BLaER1 (cell line): ENCODE data around the gene HTR3B.
"Not testable (repeated sequence)": the region's sequence is repeated elsewhere in the genome, so short reads cannot be mapped to it uniquely, and the experiment has no call there.

Source experiments
- H3K27ac ChIP-seq: shearing (Covaris generic); formaldehyde crosslinking; 2 replicates; pipeline ENCODE4 v1.8.1; 2022
- H3K27me3 ChIP-seq: shearing (Covaris generic); formaldehyde crosslinking; 2 replicates; pipeline ENCODE4 v1.8.1; 2022
- H3K36me3 ChIP-seq: shearing (Covaris generic); formaldehyde crosslinking; 2 replicates; pipeline ENCODE4 v1.8.1; 2022
- H3K4me1 ChIP-seq: shearing (Covaris generic); formaldehyde crosslinking; 2 replicates; pipeline ENCODE4 v1.8.1; 2022
- H3K4me2 ChIP-seq: shearing (Covaris generic); formaldehyde crosslinking; 2 replicates; pipeline ENCODE4 v1.8.1; 2022
- H3K4me3 ChIP-seq: shearing (Covaris generic); formaldehyde crosslinking; 2 replicates; pipeline ENCODE4 v1.8.1; 2022
- H3K9ac ChIP-seq: shearing (Covaris generic); formaldehyde crosslinking; 2 replicates; pipeline ENCODE4 v1.8.1; 2022
- H3K9me3 ChIP-seq: shearing (Covaris generic); formaldehyde crosslinking; 2 replicates; pipeline ENCODE4 v1.8.1; 2022
- H4K20me1 ChIP-seq: shearing (Covaris generic); formaldehyde crosslinking; 2 replicates; pipeline ENCODE4 v1.8.1; 2022
- Cebpa-rat ChIP-seq: shearing (Covaris generic); IDR thresholded peaks from 2 replicates; pipeline ENCODE4 v1.8.1; 2022

The HTR3B gene

DNA sequence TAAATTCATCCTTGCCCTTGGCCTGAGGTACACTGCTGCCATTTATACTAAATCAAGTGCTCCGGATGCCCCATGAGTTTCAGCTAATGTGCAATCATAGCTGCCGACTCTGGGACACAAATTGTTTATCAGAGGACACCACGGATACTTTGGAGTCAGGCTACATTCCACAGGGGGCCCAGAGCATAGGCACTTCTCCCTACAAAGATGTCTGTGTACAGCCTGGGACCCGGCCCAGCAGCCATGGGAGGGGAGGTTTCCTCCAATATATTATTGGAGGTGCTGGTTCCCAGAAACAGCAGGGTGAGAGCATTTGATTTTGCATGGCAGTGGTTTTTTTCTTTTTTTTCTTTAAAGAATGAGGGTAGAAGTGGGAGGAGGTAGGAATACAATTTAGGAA lies 31.3 kb downstream of the HTR3B start:
- H4K20me1 ChIP-seq: no peaks in the 10 kb centered on the region
- H3K27ac ChIP-seq: no peak overlapping the region
- H3K9me3 ChIP-seq: no peaks in the 10 kb centered on the region
- no peaks in the 10 kb centered on the region for H3K4me1 ChIP-seq
- no peaks in the 10 kb centered on the region; the same call in 1 of the 2 replicates for H3K27me3 ChIP-seq
- no peak overlapping the region for H3K9ac ChIP-seq
- no peak for TF ChIP-seq Cebpa-rat
- no peaks in the 10 kb centered on the region for H3K36me3 ChIP-seq
- no peak overlapping the region for H3K4me2 ChIP-seq
- H3K4me3 ChIP-seq: no peak overlapping the region

DNA sequence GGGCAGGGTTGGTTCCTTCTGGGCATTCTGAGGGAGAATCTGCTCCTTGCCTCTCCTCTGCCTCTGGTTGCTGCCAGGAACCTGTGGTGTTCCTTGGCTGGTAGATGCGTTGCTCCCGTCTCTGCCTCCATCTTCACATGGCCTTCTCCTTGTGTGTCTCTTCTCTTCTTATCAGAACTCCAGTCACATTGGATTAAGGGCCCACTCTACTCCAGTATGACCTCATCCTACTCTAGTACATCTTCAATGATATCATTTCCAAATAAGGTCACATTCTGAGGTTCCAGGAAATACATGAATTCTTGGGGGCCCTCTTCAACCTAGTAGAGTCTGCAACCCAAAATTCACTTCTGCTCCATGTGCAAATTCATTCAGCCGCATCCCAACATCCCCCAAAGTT lies 33.3 kb downstream of the HTR3B start:
- Histone ChIP-seq H3K4me2 (no peak overlapping the region), H3K4me3 (no peak overlapping the region), H3K27ac (no peak overlapping the region), H3K9me3 (no peaks in the 10 kb centered on the region), H3K9ac (no peak overlapping the region), H4K20me1 (no peaks in the 10 kb centered on the region), H3K36me3 (no peaks in the 10 kb centered on the region), H3K4me1 (peaks cover 6% of the 10 kb centered on the region), H3K27me3 (no peaks in the 10 kb centered on the region; the same call in 1 of the 2 replicates)
- no peak for TF ChIP-seq Cebpa-rat

DNA sequence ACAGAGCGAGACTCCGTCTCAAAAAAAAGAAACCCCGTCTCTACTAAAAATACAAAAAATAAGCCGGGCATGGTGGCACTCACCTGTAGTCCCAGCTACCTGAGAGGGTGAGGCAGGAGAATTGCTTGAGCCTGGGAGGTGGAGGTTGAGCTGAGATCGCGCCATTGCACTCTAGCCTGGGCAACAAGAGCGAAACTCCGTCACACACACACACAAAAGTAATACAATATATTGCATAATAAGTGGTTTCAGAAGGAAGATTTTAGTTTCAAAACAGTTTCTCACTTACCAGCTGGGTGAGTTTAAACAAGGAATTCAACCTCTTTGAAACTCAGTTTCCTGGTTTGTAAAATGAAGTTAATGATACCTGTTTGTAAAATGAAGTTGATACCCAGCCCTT lies 37.7 kb downstream of the HTR3B start:
- no peak overlapping the region for H3K27ac ChIP-seq
- no peak overlapping the region for H3K4me3 ChIP-seq
- no peak overlapping the region for H3K9ac ChIP-seq
- no peaks in the 10 kb centered on the region for H3K9me3 ChIP-seq
- no peaks in the 10 kb centered on the region; the same call in 1 of the 2 replicates for H3K27me3 ChIP-seq
- peaks cover 6% of the 10 kb centered on the region for H3K4me1 ChIP-seq
- H3K36me3 ChIP-seq: no peaks in the 10 kb centered on the region
- H4K20me1 ChIP-seq: no peaks in the 10 kb centered on the region
- H3K4me2 ChIP-seq: no peak overlapping the region
- TF ChIP-seq Cebpa-rat: no peak

DNA sequence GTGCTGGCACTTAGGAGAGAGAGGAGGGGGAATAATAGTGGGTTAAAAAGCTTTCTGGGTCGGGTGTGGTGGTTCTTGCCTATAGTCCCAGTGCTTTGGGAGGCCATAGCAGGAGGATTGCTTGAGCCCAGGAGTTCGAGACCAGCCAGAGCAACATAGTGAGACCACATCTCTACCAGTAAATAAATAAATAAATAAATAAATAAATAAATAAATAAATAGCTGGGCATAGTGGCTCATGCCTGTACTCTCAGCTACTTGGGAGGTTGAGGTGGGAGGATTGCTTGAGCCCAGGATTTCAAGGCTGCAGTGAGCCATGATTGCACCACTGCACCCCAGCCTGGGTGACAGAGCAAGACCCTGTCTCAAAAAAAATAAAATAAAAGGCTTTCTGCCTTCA lies 41.6 kb downstream of the HTR3B start:
- H3K4me3 ChIP-seq, H4K20me1 ChIP-seq, H3K4me2 ChIP-seq, H3K9ac ChIP-seq, H3K27me3 ChIP-seq, H3K27ac ChIP-seq, H3K9me3 ChIP-seq, H3K36me3 ChIP-seq: not testable (repeated sequence)
- peaks cover 14% of the 10 kb centered on the region for H3K4me1 ChIP-seq

DNA sequence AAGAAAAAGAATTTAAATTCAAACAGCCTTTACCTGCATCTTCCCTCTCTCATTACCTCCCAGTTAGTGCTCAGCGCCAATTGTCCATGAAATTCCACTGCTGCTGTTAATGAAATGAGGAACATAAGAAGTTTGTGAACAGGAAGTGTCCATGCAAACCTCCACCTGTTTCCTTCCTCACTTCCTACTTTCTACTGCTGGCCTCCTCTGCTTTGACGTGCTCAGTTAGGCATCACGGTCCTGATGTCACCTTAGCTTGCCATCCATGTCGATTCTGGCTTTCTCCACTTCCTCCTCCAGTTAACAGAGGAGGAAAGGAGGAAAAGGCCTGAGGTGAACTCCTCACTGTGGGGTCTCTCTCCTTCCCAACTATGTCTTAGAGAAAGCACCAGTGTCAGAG lies 43.4 kb downstream of the HTR3B start:
- H3K36me3 ChIP-seq: no peaks in the 10 kb centered on the region
- H3K27ac ChIP-seq: no peak overlapping the region
- no peaks in the 10 kb centered on the region for H3K9me3 ChIP-seq
- H3K4me3 ChIP-seq: no peak overlapping the region
- H3K4me1 ChIP-seq: peaks cover 8% of the 10 kb centered on the region
- TF ChIP-seq Cebpa-rat: no peak
- H3K27me3 ChIP-seq: no peaks in the 10 kb centered on the region
- H3K9ac ChIP-seq: no peak overlapping the region
- no peaks in the 10 kb centered on the region for H4K20me1 ChIP-seq
- H3K4me2 ChIP-seq: peak overlapping the region; percentile 49

DNA sequence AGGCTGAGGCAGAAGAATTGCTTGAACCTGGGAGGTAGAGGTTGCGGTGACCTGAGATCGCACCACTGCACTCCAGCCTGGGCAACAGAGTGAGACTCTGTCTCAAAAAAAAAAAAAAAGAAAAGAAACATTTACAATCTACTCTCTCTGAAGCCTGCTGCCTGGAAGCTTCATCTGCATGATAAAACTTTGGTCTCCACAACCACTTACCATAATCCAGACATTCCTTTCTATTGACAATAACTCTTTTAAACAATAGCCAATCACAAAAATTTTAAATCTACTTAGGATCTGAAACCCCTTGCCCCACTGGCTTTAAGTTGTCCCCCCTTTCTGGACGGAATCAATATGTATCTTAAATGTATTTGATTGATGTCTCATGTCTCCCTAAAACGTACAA lies 45.3 kb downstream of the HTR3B start:
- no peaks in the 10 kb centered on the region for H3K27me3 ChIP-seq
- H3K4me1 ChIP-seq: peaks cover 8% of the 10 kb centered on the region
- no peak overlapping the region for H3K9ac ChIP-seq
- no peak overlapping the region for H3K4me3 ChIP-seq
- H3K9me3 ChIP-seq: no peaks in the 10 kb centered on the region
- no peaks in the 10 kb centered on the region for H3K36me3 ChIP-seq
- no peaks in the 10 kb centered on the region for H4K20me1 ChIP-seq
- no peak overlapping the region for H3K27ac ChIP-seq
- TF ChIP-seq Cebpa-rat: no peak
- H3K4me2 ChIP-seq: no peak overlapping the region

DNA sequence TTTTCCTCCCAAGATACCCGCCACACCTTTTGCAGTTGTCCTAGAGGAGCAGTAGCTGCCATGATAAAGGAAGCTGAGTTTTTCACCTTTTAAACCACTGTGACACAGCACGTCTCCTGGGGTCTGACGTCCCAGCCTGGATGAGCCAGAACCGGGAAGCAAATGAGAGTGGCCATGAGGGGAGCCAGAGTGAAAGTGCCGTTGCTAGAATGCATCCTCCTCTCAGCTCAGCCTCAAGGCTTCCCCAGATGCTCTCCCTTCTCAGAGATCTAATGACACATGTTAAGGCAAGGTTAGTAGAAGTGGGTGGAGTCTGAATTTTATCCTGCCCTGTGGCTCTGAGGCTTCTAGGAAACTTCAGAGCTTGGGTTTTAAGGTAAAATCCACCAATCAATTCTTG lies 46.9 kb downstream of the HTR3B start:
- H3K9ac ChIP-seq: no peak overlapping the region
- no peak overlapping the region for H3K27ac ChIP-seq
- H3K9me3 ChIP-seq: no peaks in the 10 kb centered on the region
- no peaks in the 10 kb centered on the region for H4K20me1 ChIP-seq
- peaks cover 8% of the 10 kb centered on the region for H3K4me1 ChIP-seq
- no peaks in the 10 kb centered on the region for H3K36me3 ChIP-seq
- no peaks in the 10 kb centered on the region for H3K27me3 ChIP-seq
- TF ChIP-seq Cebpa-rat: no peak
- no peak overlapping the region for H3K4me2 ChIP-seq
- H3K4me3 ChIP-seq: no peak overlapping the region

DNA sequence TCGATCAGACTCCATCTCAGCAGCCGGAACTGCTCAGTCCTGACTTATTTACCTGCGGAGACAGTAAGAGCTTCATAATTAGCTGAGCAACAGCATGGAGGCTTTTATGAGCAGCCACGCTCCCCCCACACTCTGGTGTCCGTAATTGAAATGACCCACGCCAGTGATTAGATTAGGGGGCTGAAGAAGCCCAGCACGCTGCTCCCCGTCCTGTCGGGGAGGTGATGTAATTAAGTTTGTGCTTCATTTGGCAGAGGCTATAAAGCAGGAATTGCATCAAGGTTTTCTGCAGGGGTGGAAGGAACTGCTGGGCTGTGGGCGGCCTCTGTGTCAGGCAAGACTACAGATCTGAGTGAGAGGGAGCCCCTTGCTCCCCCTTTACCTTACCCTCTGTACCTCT lies 47.5 kb downstream of the HTR3B start:
- Histone ChIP-seq H3K36me3 (no peaks in the 10 kb centered on the region), H3K27ac (no peak overlapping the region), H3K4me2 (no peak overlapping the region), H3K4me1 (peaks cover 8% of the 10 kb centered on the region), H3K9me3 (no peaks in the 10 kb centered on the region), H3K9ac (no peak overlapping the region), H3K27me3 (no peaks in the 10 kb centered on the region), H4K20me1 (no peaks in the 10 kb centered on the region), H3K4me3 (no peak overlapping the region)
- no peak for TF ChIP-seq Cebpa-rat

DNA sequence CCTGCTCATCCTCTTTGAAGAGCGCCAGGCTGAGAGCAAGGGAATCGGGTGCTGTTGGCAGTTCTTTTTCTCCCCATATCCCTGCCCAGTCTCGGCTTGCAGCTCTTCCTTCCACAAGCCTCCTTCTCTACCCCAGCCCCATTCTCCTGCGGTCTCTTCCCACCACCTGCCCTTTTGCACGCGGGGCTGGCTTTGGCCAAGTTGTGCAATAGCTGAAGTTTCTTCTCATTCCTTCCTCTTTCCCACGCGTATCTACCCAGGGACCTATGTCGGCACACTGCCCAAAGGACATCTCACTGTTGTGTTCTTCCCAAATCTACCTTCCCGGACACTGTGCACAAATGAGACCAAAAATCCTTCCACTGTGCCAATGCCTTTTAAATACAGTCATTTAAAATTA lies 48.0 kb downstream of the HTR3B start:
- H3K36me3 ChIP-seq: no peaks in the 10 kb centered on the region
- no peak overlapping the region for H3K4me2 ChIP-seq
- H3K9me3 ChIP-seq: no peaks in the 10 kb centered on the region
- H3K27me3 ChIP-seq: no peaks in the 10 kb centered on the region
- H3K27ac ChIP-seq: no peak overlapping the region
- H3K4me1 ChIP-seq: peaks cover 8% of the 10 kb centered on the region
- no peak for TF ChIP-seq Cebpa-rat
- H3K4me3 ChIP-seq: no peak overlapping the region
- no peaks in the 10 kb centered on the region for H4K20me1 ChIP-seq
- H3K9ac ChIP-seq: no peak overlapping the region

DNA sequence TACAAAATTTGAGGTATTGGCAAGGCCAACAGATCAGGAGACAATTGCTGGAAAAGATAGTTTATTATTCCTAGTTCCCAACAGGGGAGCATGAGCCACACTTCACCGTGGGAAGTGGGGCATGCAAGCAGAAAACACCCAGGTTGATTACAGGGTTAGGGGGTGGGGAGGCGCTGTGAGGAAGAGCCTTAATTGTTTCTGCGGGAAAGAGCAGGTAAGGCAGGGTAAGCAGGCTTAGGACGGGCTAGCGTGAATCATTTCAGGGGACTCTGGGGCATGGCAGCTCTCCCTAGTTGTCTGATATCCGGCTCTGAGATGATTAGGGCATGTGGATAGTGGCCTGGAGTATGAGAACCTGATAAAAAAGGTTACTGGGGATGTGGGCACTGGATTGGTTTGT lies 49.6 kb downstream of the HTR3B start:
- Histone ChIP-seq H3K27me3 (no peaks in the 10 kb centered on the region), H4K20me1 (no peaks in the 10 kb centered on the region), H3K9ac (no peak overlapping the region), H3K4me1 (no peaks in the 10 kb centered on the region), H3K27ac (no peak overlapping the region), H3K36me3 (no peaks in the 10 kb centered on the region), H3K9me3 (no peaks in the 10 kb centered on the region), H3K4me3 (no peak overlapping the region), H3K4me2 (no peak overlapping the region)
- no peak for TF ChIP-seq Cebpa-rat

DNA sequence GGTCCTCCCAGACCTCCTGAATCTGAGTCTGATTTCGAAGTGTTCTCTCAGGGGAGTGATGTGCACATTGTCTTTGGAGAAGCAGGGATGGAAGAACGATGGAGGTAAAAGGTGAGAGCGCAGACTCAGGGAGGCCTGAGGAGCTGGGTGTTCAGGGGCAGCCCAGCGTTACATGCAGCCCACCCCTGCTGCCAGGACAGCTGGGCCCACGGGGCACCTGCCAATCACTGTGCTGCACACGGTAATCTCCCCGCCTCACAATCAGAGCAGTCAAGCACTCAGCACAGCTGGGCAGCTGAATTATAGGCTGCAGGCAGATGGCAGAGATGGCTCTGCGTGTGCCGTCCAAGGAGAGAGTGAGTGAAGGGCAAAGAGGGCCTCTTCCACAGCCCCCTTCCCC lies 52.4 kb downstream of the HTR3B start:
- Histone ChIP-seq H3K4me3 (no peak overlapping the region), H3K9ac (no peak overlapping the region), H3K27ac (no peak overlapping the region), H3K4me2 (no peak overlapping the region), H3K9me3 (no peaks in the 10 kb centered on the region), H3K4me1 (no peaks in the 10 kb centered on the region), H3K36me3 (no peaks in the 10 kb centered on the region), H4K20me1 (no peaks in the 10 kb centered on the region), H3K27me3 (no peaks in the 10 kb centered on the region)
- no peak for TF ChIP-seq Cebpa-rat
